CD14-positive monocyte (primary cell): Measurements from ENCODE around the gene SLC30A5. TPM values are rescaled to one million over a fixed set of nuclear protein-coding genes. Genes with fewer than 3 reads are reported as not detected.
"Not testable (repeated sequence)": the region's sequence is repeated elsewhere in the genome, so short reads cannot be mapped to it uniquely, and the experiment has no call there.

Source experiments
- DNase-seq, 3 donors: peaks; one replicate each; pipeline ENCODE4 v3.0.0-alpha.2; 2011 to 2022
- H2AFZ ChIP-seq: 2 replicates; pipeline ENCODE4 v1.6.0; 2012; ENCODE audit warnings: mild to moderate bottlenecking, low read depth, low read length, inconsistent platforms; ENCODE audit not compliant: insufficient read depth, poor library complexity, severe bottlenecking
- H3K27ac ChIP-seq, 2 donors: 1 replicate in 1 of 2; 2 replicates in 1 of 2; pipeline ENCODE4 v1.5.1; 2012 to 2013; ENCODE audit warnings: low read length in 2 of 2, control low read depth in 1 of 2, inconsistent platforms in 1 of 2, low read depth in 1 of 2, mild to moderate bottlenecking in 1 of 2
- H3K27me3 ChIP-seq, 2 donors: one replicate each; pipeline versions ENCODE4 v1.6.0 to v1.6.1; 2011 to 2013; ENCODE audit warnings: low read length in 2 of 2; ENCODE audit not compliant: control insufficient read depth in 2 of 2, insufficient read depth in 2 of 2
- H3K36me3 ChIP-seq, 2 donors: replicated peaks in 1 of 2; 1 replicate in 1 of 2; 2 replicates in 1 of 2; pipeline versions ENCODE4 v1.5.1 to v1.6.1; 2012 to 2013; ENCODE audit warnings: low read length in 2 of 2, control low read depth in 1 of 2, inconsistent platforms in 1 of 2, mild to moderate bottlenecking in 1 of 2; ENCODE audit not compliant: insufficient read depth in 2 of 2, control insufficient read depth in 1 of 2
- H3K4me1 ChIP-seq, 2 donors: 1 replicate in 1 of 2; 2 replicates in 1 of 2; pipeline versions ENCODE4 v1.5.1 to v1.6.1; 2012 to 2013; ENCODE audit warnings: low read length in 2 of 2, control low read depth in 1 of 2, inconsistent platforms in 1 of 2, mild to moderate bottlenecking in 1 of 2, moderate library complexity in 1 of 2; ENCODE audit not compliant: insufficient read depth in 2 of 2, control insufficient read depth in 1 of 2
- H3K4me2 ChIP-seq: replicated peaks from 2 replicates; pipeline ENCODE3; 2012; ENCODE audit warnings: low read length, moderate library complexity, mild to moderate bottlenecking; ENCODE audit not compliant: poor library complexity, severe bottlenecking; ENCODE audit errors: extremely low read depth
- H3K4me3 ChIP-seq, 3 experiments: fragments of 200-600 bp in 1 of 3; sonication (generic) in 1 of 3; replicated peaks in 1 of 3; 1 replicate in 2 of 3; 2 replicates in 1 of 3; pipeline ENCODE4 v1.5.1; 2011 to 2013; ENCODE audit warnings: low read length in 3 of 3, mild to moderate bottlenecking in 3 of 3, control low read depth in 2 of 3, low read depth in 2 of 3, inconsistent platforms in 1 of 3, moderate library complexity in 1 of 3
- H3K79me2 ChIP-seq: 2 replicates; pipeline ENCODE4 v1.6.0; 2012; ENCODE audit warnings: mild to moderate bottlenecking, control low read depth, inconsistent platforms, low read length, moderate library complexity; ENCODE audit not compliant: insufficient read depth
- H3K9ac ChIP-seq: 2 replicates; pipeline ENCODE4 v1.6.0; 2017; ENCODE audit warnings: low read length, mild to moderate bottlenecking; ENCODE audit not compliant: insufficient read depth, poor library complexity, severe bottlenecking
- H3K9me3 ChIP-seq, 2 donors: replicated peaks in 1 of 2; 1 replicate in 1 of 2; 2 replicates in 1 of 2; pipeline versions ENCODE4 v1.5.1 to v1.6.1; 2012 to 2013; ENCODE audit warnings: low read length in 2 of 2, control low read depth in 1 of 2; ENCODE audit not compliant: control insufficient read depth in 1 of 2, insufficient read depth in 1 of 2
- H4K20me1 ChIP-seq: 2 replicates; pipeline ENCODE4 v1.6.0; 2012; ENCODE audit warnings: mild to moderate bottlenecking, low read length, control low read depth, moderate library complexity; ENCODE audit not compliant: insufficient read depth
- H3K27ac Mint-ChIP-seq, 7 donors: one replicate each; pipeline ENCODE4 v1.8.0; 2020; ENCODE audit warnings: mild to moderate bottlenecking in 7 of 7, mixed read lengths in 7 of 7, moderate library complexity in 6 of 7, inconsistent platforms in 2 of 7
- H3K27me3 Mint-ChIP-seq, 3 donors: one replicate each; pipeline ENCODE4 v1.8.0; 2021 to 2022; ENCODE audit warnings: low read depth in 3 of 3, mild to moderate bottlenecking in 3 of 3, mixed read lengths in 3 of 3, moderate library complexity in 3 of 3, inconsistent platforms in 1 of 3
- H3K36me3 Mint-ChIP-seq, 2 donors: one replicate each; pipeline ENCODE4 v1.8.0; 2020; ENCODE audit warnings: mixed read lengths in 2 of 2, inconsistent platforms in 1 of 2, mild to moderate bottlenecking in 1 of 2
- H3K4me1 Mint-ChIP-seq: one replicate; pipeline ENCODE4 v1.8.0; 2020; ENCODE audit warnings: mild to moderate bottlenecking, mixed read lengths
- H3K4me3 Mint-ChIP-seq, 2 donors: one replicate each; pipeline ENCODE4 v1.8.0; 2020; ENCODE audit warnings: mild to moderate bottlenecking in 2 of 2, mixed read lengths in 2 of 2, moderate library complexity in 1 of 2
- H3K9me3 Mint-ChIP-seq, 7 donors: one replicate each; pipeline ENCODE4 v1.8.0; 2020 to 2022; ENCODE audit warnings: mixed read lengths in 7 of 7, mild to moderate bottlenecking in 6 of 7, moderate library complexity in 6 of 7, inconsistent platforms in 2 of 7
- CTCF ChIP-seq: fragments of 200-600 bp; IDR thresholded peaks from one replicate; pipeline ENCODE4 v1.8.0; 2022; ENCODE audit warnings: antibody characterized with exemption, mild to moderate bottlenecking
- WGBS: methylation state at CpG from one replicate; pipeline ENCODE4 v1.1.5; 2013; ENCODE audit warnings: missing lambda C conversion rate; ENCODE audit not compliant: insufficient coverage; 5-methylcytosine and 5-hydroxymethylcytosine counted together
- intact Hi-C, 2 donors: fragments of 100-400 bp; cut with micrococcal nuclease; formaldehyde crosslinking; loops; one replicate each; pipeline versions ENCODE4 v1.15.0 to v1.15.1; 2023
- polyA minus RNA-seq: library from RNA; depleted of rRNA, polyadenylated mRNA; stranded (reverse); fragments of >200 nt; gene quantifications from 2 replicates; pipeline ENCODE4 v1.2.3, GENCODE V29; 2012
- polyA plus RNA-seq, 3 donors: library from polyadenylated mRNA; depleted of rRNA in 1 of 3; unstranded in 2 of 3; stranded (reverse) in 1 of 3; fragments of 300-500 nt in 2 of 3; fragments of >200 nt in 1 of 3; fragmentation: Illumina TruSeq in 2 of 3; gene quantifications; 1 replicate in 2 of 3; 2 replicates in 1 of 3; pipeline ENCODE4 v1.2.3, GENCODE V29; 2012 to 2021
- total RNA-seq, 12 experiments: library from RNA in 1 of 12; stranded (reverse) in 1 of 12; fragments of 120-200 nt in 1 of 12; gene quantifications; one replicate each; pipeline ENCODE4 v1.2.4 and lab custom pipeline; 2013 to 2026; ENCODE audit warnings: mixed read lengths in 6 of 12, inconsistent platforms in 1 of 12

SLC30A5 gene
- total RNA-seq (2013) = 32.0 TPM
- polyA plus RNA-seq = 10 to 100 TPM; 12.6 to 28.2 (median 27.0) TPM
- polyA minus RNA-seq = 13.4 and 16.9 TPM in 2 replicates
- 22.5 to 53.5 (median 32.5) reads per million in 11 experiments for total RNA-seq (lab: John Stamatoyannopoulos, UW)

GRCh38 chr5:69093771-69094482 is at the start of gene SLC30A5:
SLC30A5 (plus strand) TSS chr5:69094014; CDS start chr5:69094256, 242 bp downstream.
- intact Hi-C loops = loop anchor here (5.0 to 10.0 kb wide), 3 partner anchors 138 to 273 kb away; partner anchors contain the start of genes AK6 (in 2 of the 2), RAD17 (in 2 of the 2), TAF9 (in 2 of the 2) and CCDC125 (in 1 of the 2)
- under 1% methylated on average over 79 of the region's 79 CpGs for WGBS
- peak within 1 kb of the TSS; percentile 79 to 88 for H3K27ac ChIP-seq

GRCh38 chr5:69045213-69045612 is 48.6 kb upstream of the SLC30A5 start:
- H3K27me3 Mint-ChIP-seq, DNase-seq, intact Hi-C loops, H3K4me1 Mint-ChIP-seq, H3K4me3 ChIP-seq, H3K9ac ChIP-seq, H3K4me1 ChIP-seq, H4K20me1 ChIP-seq, H2AFZ ChIP-seq, H3K27ac Mint-ChIP-seq, H3K9me3 Mint-ChIP-seq, H3K36me3 ChIP-seq, H3K79me2 ChIP-seq, H3K27me3 ChIP-seq, H3K27ac ChIP-seq, H3K4me2 ChIP-seq, H3K4me3 Mint-ChIP-seq, H3K36me3 Mint-ChIP-seq, H3K9me3 ChIP-seq: not testable (repeated sequence)
- WGBS = 92% methylated on average over 3 of the region's 6 CpGs

More at GRCh38 chr5:69093771-69094482, at the start of gene SLC30A5:
- H3K4me1 ChIP-seq = peaks cover 12 to 16% of the 10 kb centered on the region in 2 donors
- H3K9ac ChIP-seq = peak within 1 kb of the TSS; percentile 93
- peaks cover 9% of the 10 kb centered on the region for H3K4me1 Mint-ChIP-seq
- peaks cover 4% of the 10 kb centered on the region for H4K20me1 ChIP-seq
- peak within 1 kb of the TSS; percentile 62 to 88 (median 81) for H3K4me3 ChIP-seq
- no peaks in the 10 kb centered on the region for H3K27me3 ChIP-seq
- no peaks in the 10 kb centered on the region for H3K9me3 ChIP-seq
- peaks cover 0 to 2% (median 2%) of the 10 kb centered on the region in 3 donors for H3K27me3 Mint-ChIP-seq
- H3K9me3 Mint-ChIP-seq = no peaks in the 10 kb centered on the region
- peak within 1 kb of the TSS; percentile 92 for H2AFZ ChIP-seq
- H3K4me3 Mint-ChIP-seq = peak within 1 kb of the TSS; percentile 86 to 87
- H3K36me3 ChIP-seq = peaks cover 11 to 26% of the 10 kb centered on the region in 2 donors
- peak; percentile 99 to 100 (median 100) for DNase-seq
- peak; percentile 82 for TF ChIP-seq CTCF
- H3K36me3 Mint-ChIP-seq = peaks cover 13 to 26% of the 10 kb centered on the region in 2 donors
- H3K27ac Mint-ChIP-seq = peak within 1 kb of the TSS; percentile 92 to 97 (median 95)
- H3K4me2 ChIP-seq = peak within 1 kb of the TSS; percentile 83
- peaks cover 49% of the 10 kb centered on the region for H3K79me2 ChIP-seq
